Measurements from ENCODE around the gene NKD2.

The NKD2 gene

GRCh38 chr5:988322-988721 is 20.3 kb upstream of the NKD2 start:
- Histone ChIP-seq H3K27me3 (ENCODE audit: insufficient read depth, low read length, poor library complexity, severe bottlenecking) (no peaks in the 10 kb centered on the region), H2AFZ (ENCODE audit: low read length) (no peak overlapping the region), H3F3A (ENCODE audit: low read depth) (no peaks in the 10 kb centered on the region), H4K20me1 (ENCODE audit: insufficient read depth, low read length, poor library complexity, severe bottlenecking) (no peaks in the 10 kb centered on the region), H3K9ac (ENCODE audit: low read depth, low read length, poor library complexity, severe bottlenecking) (no peak overlapping the region), H3K4me1 (ENCODE audit: insufficient read depth, low read length, poor library complexity, severe bottlenecking) (peaks cover 37% of the 10 kb centered on the region), H3K79me2 (ENCODE audit: insufficient read depth, low read length) (peaks cover 19% of the 10 kb centered on the region; the same call in 1 of the 2 replicates), H3K36me3 (ENCODE audit: insufficient read depth, low read length) (no peaks in the 10 kb centered on the region), H3K9me2 (replicated peaks; ENCODE audit: low read depth, low read length) (no peaks in the 10 kb centered on the region), H3K4me2 (ENCODE audit: low read depth, low read length, poor library complexity, severe bottlenecking) (no peak overlapping the region), H3K9me3 (ENCODE audit: insufficient read depth, low read depth, low read length) (peaks cover 33% of the 10 kb centered on the region), H3K4me3 (ENCODE audit: low read length, poor library complexity, severe bottlenecking) (no peak overlapping the region)
- TF ChIP-seq CTCF (conservative IDR thresholded peaks at IDR 0.05; ENCODE audit: low read length) = no peak
- TF ChIP-seq EZH2phosphoT487 (IDR thresholded peaks at IDR 0.05; ENCODE audit: borderline replicate concordance) = no peak

- no peak overlapping the region for H3K4me3 ChIP-seq (ENCODE audit: low read length, poor library complexity, severe bottlenecking)
- no peak overlapping the region for H2AFZ ChIP-seq (ENCODE audit: low read length)
- H3K9ac ChIP-seq (ENCODE audit: low read depth, low read length, poor library complexity, severe bottlenecking) = no peak overlapping the region
- no peaks in the 10 kb centered on the region for H4K20me1 ChIP-seq (ENCODE audit: insufficient read depth, low read length, poor library complexity, severe bottlenecking)
- no peaks in the 10 kb centered on the region for H3K36me3 ChIP-seq (ENCODE audit: insufficient read depth, low read length)
- H3F3A ChIP-seq (ENCODE audit: low read depth) = no peaks in the 10 kb centered on the region
- no peak for TF ChIP-seq EZH2phosphoT487 (IDR thresholded peaks at IDR 0.05; ENCODE audit: borderline replicate concordance)
- no peak for TF ChIP-seq CTCF (conservative IDR thresholded peaks at IDR 0.05; ENCODE audit: low read length)
- H3K27me3 ChIP-seq (ENCODE audit: insufficient read depth, low read length, poor library complexity, severe bottlenecking) = no peaks in the 10 kb centered on the region
- no peaks in the 10 kb centered on the region for H3K9me2 ChIP-seq (replicated peaks; ENCODE audit: low read depth, low read length)
- peaks cover 37% of the 10 kb centered on the region for H3K79me2 ChIP-seq (ENCODE audit: insufficient read depth, low read length)
- H3K4me1 ChIP-seq (ENCODE audit: insufficient read depth, low read length, poor library complexity, severe bottlenecking) = peaks cover 45% of the 10 kb centered on the region
- H3K9me3 ChIP-seq (ENCODE audit: insufficient read depth, low read depth, low read length) = peaks cover 26% of the 10 kb centered on the region
- H3K4me2 ChIP-seq (ENCODE audit: low read depth, low read length, poor library complexity, severe bottlenecking) = no peak overlapping the region
Observed at GRCh38 chr5:989961-990530, 18.6 kb upstream of the NKD2 start.

- no peaks in the 10 kb centered on the region for H3K27me3 ChIP-seq (ENCODE audit: insufficient read depth, low read length, poor library complexity, severe bottlenecking)
- H3K9me2 ChIP-seq (replicated peaks; ENCODE audit: low read depth, low read length) = no peaks in the 10 kb centered on the region
- H2AFZ ChIP-seq (ENCODE audit: low read length) = no peak overlapping the region
- H3K9me3 ChIP-seq (ENCODE audit: insufficient read depth, low read depth, low read length) = peaks cover 13% of the 10 kb centered on the region; the same call in 1 of the 2 replicates
- peaks cover 62% of the 10 kb centered on the region for H3K4me1 ChIP-seq (ENCODE audit: insufficient read depth, low read length, poor library complexity, severe bottlenecking)
- H3K79me2 ChIP-seq (ENCODE audit: insufficient read depth, low read length) = peaks cover 53% of the 10 kb centered on the region
- no peaks in the 10 kb centered on the region for H3K36me3 ChIP-seq (ENCODE audit: insufficient read depth, low read length)
- H3K4me3 ChIP-seq (ENCODE audit: low read length, poor library complexity, severe bottlenecking) = peak overlapping the region; percentile 41
- TF ChIP-seq CTCF (conservative IDR thresholded peaks at IDR 0.05; ENCODE audit: low read length) (no peak), EZH2phosphoT487 (IDR thresholded peaks at IDR 0.05; ENCODE audit: borderline replicate concordance) (no peak)
- H4K20me1 ChIP-seq (ENCODE audit: insufficient read depth, low read length, poor library complexity, severe bottlenecking) = no peaks in the 10 kb centered on the region
- H3K4me2 ChIP-seq (ENCODE audit: low read depth, low read length, poor library complexity, severe bottlenecking) = peak overlapping the region; percentile 68
- H3K9ac ChIP-seq (ENCODE audit: low read depth, low read length, poor library complexity, severe bottlenecking) = peak overlapping the region; percentile 56
- no peaks in the 10 kb centered on the region for H3F3A ChIP-seq (ENCODE audit: low read depth)
Observed at GRCh38 chr5:991472-992267, 16.9 kb upstream of the NKD2 start.
